ENCODE results near the gene COL12A1.

Gene COL12A1

GRCh38 chr6:75176076-75176582, 29.7 kb downstream of the COL12A1 start:
- DNase-seq (ENCODE audit: low spot score): no peak

GRCh38 chr6:75171986-75172385, 33.9 kb downstream of the COL12A1 start:
- DNase-seq (ENCODE audit: low spot score): no peak

GRCh38 chr6:75171567-75171966, 34.3 kb downstream of the COL12A1 start:
- DNase-seq (ENCODE audit: low spot score): no peak

- DNase-seq (ENCODE audit: low spot score): no peak
Measured at GRCh38 chr6:75170691-75171560, 34.9 kb downstream of the COL12A1 start.

GRCh38 chr6:75169689-75170586, 35.9 kb downstream of the COL12A1 start:
- no peak for DNase-seq (ENCODE audit: low spot score)

- DNase-seq (ENCODE audit: low spot score): no peak
Measured at GRCh38 chr6:75167851-75168250, 38.0 kb downstream of the COL12A1 start.

GRCh38 chr6:75167325-75167724, 38.5 kb downstream of the COL12A1 start:
- no peak for DNase-seq (ENCODE audit: low spot score)

GRCh38 chr6:75166773-75167172, 39.1 kb downstream of the COL12A1 start:
- DNase-seq (ENCODE audit: low spot score): no peak

GRCh38 chr6:75166236-75166635, 39.6 kb downstream of the COL12A1 start:
- no peak for DNase-seq (ENCODE audit: low spot score)

- no peak for DNase-seq (ENCODE audit: low spot score)
Measured at GRCh38 chr6:75158176-75158575, 47.7 kb downstream of the COL12A1 start.

- no peak for DNase-seq (ENCODE audit: low spot score)
Measured at GRCh38 chr6:75157336-75157735, 48.5 kb downstream of the COL12A1 start.

- no peak for DNase-seq (ENCODE audit: low spot score)
Measured at GRCh38 chr6:75156186-75156878, 49.5 kb downstream of the COL12A1 start.

- DNase-seq (ENCODE audit: low spot score): no peak
Measured at GRCh38 chr6:75155631-75156030, 50.2 kb downstream of the COL12A1 start.

GRCh38 chr6:75154973-75155372, 50.9 kb downstream of the COL12A1 start:
- no peak for DNase-seq (ENCODE audit: low spot score)

GRCh38 chr6:75150685-75151412, 55.0 kb downstream of the COL12A1 start:
- DNase-seq (ENCODE audit: low spot score): no peak

GRCh38 chr6:75149696-75150095, 56.2 kb downstream of the COL12A1 start:
- DNase-seq (ENCODE audit: low spot score): no peak

- no peak for DNase-seq (ENCODE audit: low spot score)
Measured at GRCh38 chr6:75149240-75149639, 56.6 kb downstream of the COL12A1 start.

GRCh38 chr6:75147512-75147911, 58.3 kb downstream of the COL12A1 start:
- DNase-seq (ENCODE audit: low spot score): no peak

GRCh38 chr6:75145976-75146375, 59.9 kb downstream of the COL12A1 start:
- DNase-seq (ENCODE audit: low spot score): no peak

- no peak for DNase-seq (ENCODE audit: low spot score)
Measured at GRCh38 chr6:75145211-75145610, 60.6 kb downstream of the COL12A1 start.

GRCh38 chr6:75144386-75144785, 61.5 kb downstream of the COL12A1 start:
- DNase-seq (ENCODE audit: low spot score): no peak
